Fibroblast of the aortic adventitia (primary cell): Measurements from ENCODE around the gene TBC1D8. TPM values are rescaled to one million over a fixed set of nuclear protein-coding genes. Genes with fewer than 3 reads are reported as not detected.
A peak's percentile ranks its signal among the peaks of the same experiment; 100 is the strongest.

ENCODE experiments used
- DNase-seq: peaks from one replicate; pipeline ENCODE4 v3.0.0-alpha.2; 2010; ENCODE audit warnings: low read depth
- H3K4me3 ChIP-seq: 2 replicates; pipeline ENCODE4 v1.5.1; 2011; ENCODE audit warnings: low read depth, mild to moderate bottlenecking, control low read depth, low read length, moderate library complexity
- CTCF ChIP-seq: IDR thresholded peaks from 2 replicates; pipeline ENCODE4 v1.5.1; 2011; ENCODE audit warnings: mild to moderate bottlenecking, low read length, control low read depth, inconsistent platforms; ENCODE audit not compliant: insufficient read depth
- total RNA-seq: library from RNA; depleted of rRNA; stranded (reverse); fragments of >200 nt; gene quantifications from 2 replicates; pipeline ENCODE4 v1.2.3, GENCODE V29; 2012; ENCODE audit warnings: low replicate concordance

Gene TBC1D8
- total RNA-seq, 1 donor, result 21.3 TPM

- H3K4me3 ChIP-seq, result no peak overlapping the region
- no peak for TF ChIP-seq CTCF
- peak; percentile 80 for DNase-seq
Measured at GRCh38 chr2:101125374-101125773, 25.8 kb downstream of the TBC1D8 start.

- peak; percentile 94 for DNase-seq
- peak overlapping the region; percentile 27 for H3K4me3 ChIP-seq
- TF ChIP-seq CTCF, result no peak
Measured at GRCh38 chr2:101124643-101125366, 26.4 kb downstream of the TBC1D8 start.

- peak; percentile 45 for DNase-seq
Measured at GRCh38 chr2:101123795-101124471, 27.2 kb downstream of the TBC1D8 start.

GRCh38 chr2:101121174-101121573 lies 30.0 kb downstream of the TBC1D8 start:
- no peak for TF ChIP-seq CTCF
- no peak for DNase-seq
- no peak overlapping the region for H3K4me3 ChIP-seq

More at GRCh38 chr2:101123795-101124471, 27.2 kb downstream of the TBC1D8 start:
- no peak overlapping the region for H3K4me3 ChIP-seq
- no peak for TF ChIP-seq CTCF

- H3K4me3 ChIP-seq, result no peak overlapping the region
- no peak for TF ChIP-seq CTCF
- peak; percentile 41 for DNase-seq
Measured at GRCh38 chr2:101120124-101120996, 30.8 kb downstream of the TBC1D8 start.

GRCh38 chr2:101119431-101119830 lies 31.8 kb downstream of the TBC1D8 start:
- TF ChIP-seq CTCF, result no peak
- H3K4me3 ChIP-seq, result no peak overlapping the region
- DNase-seq, result peak; percentile 65
